ENCODE measurements around the gene HASPIN. TPM values are rescaled to one million over a fixed set of nuclear protein-coding genes. Genes with fewer than 3 reads are reported as not detected.

The HASPIN gene
- total RNA-seq, 1 experiment from 2014 or later = 30.0 TPM

GRCh38 chr17:3761918-3762380, 38.2 kb downstream of the HASPIN start:
- ChIA-PET CTCF (interaction anchor here (1.5 to 7.5 kb wide), 3 partner anchors 10 to 79 kb away, joined by 5 to 45 read pairs (median 7); no protein-coding TSS in a partner anchor), POLR2A (interaction anchor here (0.7 kb wide), 1 partner anchor 1263 kb away, joined by 8 read pairs; no protein-coding TSS in a partner anchor)
- Mint-ChIP-seq H3K36me3 (peaks cover 15% of the 10 kb centered on the region), H3K4me3 (no peak overlapping the region), H3K27ac (no peak overlapping the region), H3K27me3 (ENCODE audit: low read depth) (peaks cover 3% of the 10 kb centered on the region), H3K4me1 (no peaks in the 10 kb centered on the region), H3K9me3 (peaks cover 17% of the 10 kb centered on the region)
- ATAC-seq = no peak
- no peak for DNase-seq (ENCODE audit: low spot score)
- TF ChIP-seq CREB1 (CRISPR knock-in tag; IDR thresholded peaks at IDR 0.05) (no peak), ATF1 (CRISPR knock-in tag; IDR thresholded peaks at IDR 0.05) (no peak), FOXK1 (CRISPR knock-in tag; IDR thresholded peaks at IDR 0.05) (no peak), GTF2I (CRISPR knock-in tag; conservative IDR thresholded peaks at IDR 0.05) (no peak), ESRRA (CRISPR knock-in tag; IDR thresholded peaks at IDR 0.05; ENCODE audit: borderline replicate concordance) (no peak), CTCF (IDR thresholded peaks at IDR 0.05) (no peak), ZNF317 (CRISPR knock-in tag; IDR thresholded peaks at IDR 0.05; ENCODE audit: borderline replicate concordance, low read depth) (no peak), SOX15 (CRISPR knock-in tag; IDR thresholded peaks at IDR 0.05) (no peak)
- TF ChIP-seq, protein P1, sequence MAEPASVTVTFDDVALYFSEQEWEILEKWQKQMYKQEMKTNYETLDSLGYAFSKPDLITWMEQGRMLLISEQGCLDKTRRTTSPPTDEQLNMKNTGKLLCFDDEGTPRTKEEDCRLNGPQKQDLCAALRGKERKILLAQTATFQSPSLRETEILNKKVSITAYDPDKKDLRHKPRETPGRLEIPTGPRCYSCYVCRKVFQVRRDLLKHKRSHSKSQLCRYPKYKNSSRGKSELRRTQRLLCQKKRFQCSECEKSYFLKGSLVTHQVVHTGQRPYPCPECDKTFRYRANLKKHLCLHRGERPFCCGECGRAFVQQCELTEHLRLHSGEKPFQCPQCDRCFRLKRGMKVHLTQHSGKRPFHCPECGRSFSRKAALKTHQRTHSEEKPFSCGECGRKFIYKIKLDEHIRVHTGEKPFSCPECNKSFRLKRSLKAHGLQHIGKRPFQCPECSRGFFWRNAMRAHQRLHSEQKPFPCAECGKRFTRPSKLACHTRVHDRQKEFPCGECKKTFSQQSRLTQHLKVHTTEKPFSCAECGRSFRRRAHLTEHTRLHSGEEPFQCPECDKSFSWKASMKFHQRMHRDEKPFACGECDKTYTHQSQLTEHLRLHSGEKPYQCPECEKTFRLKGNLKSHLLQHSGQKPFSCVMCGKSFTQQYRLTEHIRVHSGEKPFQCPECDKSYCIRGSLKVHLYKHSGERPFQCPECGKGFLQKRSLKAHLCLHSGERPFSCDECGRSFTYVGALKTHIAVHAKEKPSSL (CRISPR knock-in tag; conservative IDR thresholded peaks at IDR 0.05) = no peak
- TF ChIP-seq, protein P2, sequence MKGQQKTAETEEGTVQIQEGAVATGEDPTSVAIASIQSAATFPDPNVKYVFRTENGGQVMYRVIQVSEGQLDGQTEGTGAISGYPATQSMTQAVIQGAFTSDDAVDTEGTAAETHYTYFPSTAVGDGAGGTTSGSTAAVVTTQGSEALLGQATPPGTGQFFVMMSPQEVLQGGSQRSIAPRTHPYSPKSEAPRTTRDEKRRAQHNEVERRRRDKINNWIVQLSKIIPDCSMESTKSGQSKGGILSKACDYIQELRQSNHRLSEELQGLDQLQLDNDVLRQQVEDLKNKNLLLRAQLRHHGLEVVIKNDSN (CRISPR knock-in tag; IDR thresholded peaks at IDR 0.05) = no peak
- TF ChIP-seq, protein P3, sequence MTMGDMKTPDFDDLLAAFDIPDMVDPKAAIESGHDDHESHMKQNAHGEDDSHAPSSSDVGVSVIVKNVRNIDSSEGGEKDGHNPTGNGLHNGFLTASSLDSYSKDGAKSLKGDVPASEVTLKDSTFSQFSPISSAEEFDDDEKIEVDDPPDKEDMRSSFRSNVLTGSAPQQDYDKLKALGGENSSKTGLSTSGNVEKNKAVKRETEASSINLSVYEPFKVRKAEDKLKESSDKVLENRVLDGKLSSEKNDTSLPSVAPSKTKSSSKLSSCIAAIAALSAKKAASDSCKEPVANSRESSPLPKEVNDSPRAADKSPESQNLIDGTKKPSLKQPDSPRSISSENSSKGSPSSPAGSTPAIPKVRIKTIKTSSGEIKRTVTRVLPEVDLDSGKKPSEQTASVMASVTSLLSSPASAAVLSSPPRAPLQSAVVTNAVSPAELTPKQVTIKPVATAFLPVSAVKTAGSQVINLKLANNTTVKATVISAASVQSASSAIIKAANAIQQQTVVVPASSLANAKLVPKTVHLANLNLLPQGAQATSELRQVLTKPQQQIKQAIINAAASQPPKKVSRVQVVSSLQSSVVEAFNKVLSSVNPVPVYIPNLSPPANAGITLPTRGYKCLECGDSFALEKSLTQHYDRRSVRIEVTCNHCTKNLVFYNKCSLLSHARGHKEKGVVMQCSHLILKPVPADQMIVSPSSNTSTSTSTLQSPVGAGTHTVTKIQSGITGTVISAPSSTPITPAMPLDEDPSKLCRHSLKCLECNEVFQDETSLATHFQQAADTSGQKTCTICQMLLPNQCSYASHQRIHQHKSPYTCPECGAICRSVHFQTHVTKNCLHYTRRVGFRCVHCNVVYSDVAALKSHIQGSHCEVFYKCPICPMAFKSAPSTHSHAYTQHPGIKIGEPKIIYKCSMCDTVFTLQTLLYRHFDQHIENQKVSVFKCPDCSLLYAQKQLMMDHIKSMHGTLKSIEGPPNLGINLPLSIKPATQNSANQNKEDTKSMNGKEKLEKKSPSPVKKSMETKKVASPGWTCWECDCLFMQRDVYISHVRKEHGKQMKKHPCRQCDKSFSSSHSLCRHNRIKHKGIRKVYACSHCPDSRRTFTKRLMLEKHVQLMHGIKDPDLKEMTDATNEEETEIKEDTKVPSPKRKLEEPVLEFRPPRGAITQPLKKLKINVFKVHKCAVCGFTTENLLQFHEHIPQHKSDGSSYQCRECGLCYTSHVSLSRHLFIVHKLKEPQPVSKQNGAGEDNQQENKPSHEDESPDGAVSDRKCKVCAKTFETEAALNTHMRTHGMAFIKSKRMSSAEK (CRISPR knock-in tag; IDR thresholded peaks at IDR 0.05; ENCODE audit: borderline replicate concordance) = no peak

- POLR2A ChIA-PET = interaction anchor here (0.9 kb wide), 1 partner anchor 8 kb away, joined by 4 read pairs; no protein-coding TSS in a partner anchor
- CTCF ChIA-PET = interaction anchor here (2.9 to 7.5 kb wide), 2 partner anchors 24 to 80 kb away, joined by 7 to 45 read pairs; no protein-coding TSS in a partner anchor
- Mint-ChIP-seq H3K4me3 (no peak overlapping the region), H3K4me1 (no peaks in the 10 kb centered on the region), H3K36me3 (peaks cover 19% of the 10 kb centered on the region), H3K27ac (no peak overlapping the region), H3K9me3 (peaks cover 21% of the 10 kb centered on the region), H3K27me3 (ENCODE audit: low read depth) (peaks cover 3% of the 10 kb centered on the region)
- ATAC-seq (no peak), DNase-seq (ENCODE audit: low spot score) (no peak)
- TF ChIP-seq RORB (CRISPR knock-in tag; IDR thresholded peaks at IDR 0.05) (no peak), MXD4 (CRISPR knock-in tag; IDR thresholded peaks at IDR 0.05; ENCODE audit: borderline replicate concordance) (no peak), ELF4 (CRISPR knock-in tag; IDR thresholded peaks at IDR 0.05; ENCODE audit: low read depth) (no peak), ZNF232 (CRISPR knock-in tag; IDR thresholded peaks at IDR 0.05) (no peak), NFYB (CRISPR knock-in tag; conservative IDR thresholded peaks at IDR 0.05; ENCODE audit: low read depth) (no peak), ATF2 (CRISPR knock-in tag; IDR thresholded peaks at IDR 0.05; ENCODE audit: borderline replicate concordance, low read depth) (no peak)
- TF ChIP-seq, protein P4, sequence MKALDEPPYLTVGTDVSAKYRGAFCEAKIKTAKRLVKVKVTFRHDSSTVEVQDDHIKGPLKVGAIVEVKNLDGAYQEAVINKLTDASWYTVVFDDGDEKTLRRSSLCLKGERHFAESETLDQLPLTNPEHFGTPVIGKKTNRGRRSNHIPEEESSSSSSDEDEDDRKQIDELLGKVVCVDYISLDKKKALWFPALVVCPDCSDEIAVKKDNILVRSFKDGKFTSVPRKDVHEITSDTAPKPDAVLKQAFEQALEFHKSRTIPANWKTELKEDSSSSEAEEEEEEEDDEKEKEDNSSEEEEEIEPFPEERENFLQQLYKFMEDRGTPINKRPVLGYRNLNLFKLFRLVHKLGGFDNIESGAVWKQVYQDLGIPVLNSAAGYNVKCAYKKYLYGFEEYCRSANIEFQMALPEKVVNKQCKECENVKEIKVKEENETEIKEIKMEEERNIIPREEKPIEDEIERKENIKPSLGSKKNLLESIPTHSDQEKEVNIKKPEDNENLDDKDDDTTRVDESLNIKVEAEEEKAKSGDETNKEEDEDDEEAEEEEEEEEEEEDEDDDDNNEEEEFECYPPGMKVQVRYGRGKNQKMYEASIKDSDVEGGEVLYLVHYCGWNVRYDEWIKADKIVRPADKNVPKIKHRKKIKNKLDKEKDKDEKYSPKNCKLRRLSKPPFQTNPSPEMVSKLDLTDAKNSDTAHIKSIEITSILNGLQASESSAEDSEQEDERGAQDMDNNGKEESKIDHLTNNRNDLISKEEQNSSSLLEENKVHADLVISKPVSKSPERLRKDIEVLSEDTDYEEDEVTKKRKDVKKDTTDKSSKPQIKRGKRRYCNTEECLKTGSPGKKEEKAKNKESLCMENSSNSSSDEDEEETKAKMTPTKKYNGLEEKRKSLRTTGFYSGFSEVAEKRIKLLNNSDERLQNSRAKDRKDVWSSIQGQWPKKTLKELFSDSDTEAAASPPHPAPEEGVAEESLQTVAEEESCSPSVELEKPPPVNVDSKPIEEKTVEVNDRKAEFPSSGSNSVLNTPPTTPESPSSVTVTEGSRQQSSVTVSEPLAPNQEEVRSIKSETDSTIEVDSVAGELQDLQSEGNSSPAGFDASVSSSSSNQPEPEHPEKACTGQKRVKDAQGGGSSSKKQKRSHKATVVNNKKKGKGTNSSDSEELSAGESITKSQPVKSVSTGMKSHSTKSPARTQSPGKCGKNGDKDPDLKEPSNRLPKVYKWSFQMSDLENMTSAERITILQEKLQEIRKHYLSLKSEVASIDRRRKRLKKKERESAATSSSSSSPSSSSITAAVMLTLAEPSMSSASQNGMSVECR (CRISPR knock-in tag; IDR thresholded peaks at IDR 0.05; ENCODE audit: borderline replicate concordance) = no peak
These were observed 39.4 kb downstream of the HASPIN start for GRCh38 chr17:3762922-3763776.

Measured in WTC11 (cell line).